Iris pigment epithelial cell (primary cell): ENCODE measurements around the gene DSCAM.

ENCODE experiments used
- DNase-seq: peaks from one replicate; pipeline ENCODE4 v3.0.0-alpha.2; 2011; ENCODE audit warnings: low read depth

DSCAM gene

DNA sequence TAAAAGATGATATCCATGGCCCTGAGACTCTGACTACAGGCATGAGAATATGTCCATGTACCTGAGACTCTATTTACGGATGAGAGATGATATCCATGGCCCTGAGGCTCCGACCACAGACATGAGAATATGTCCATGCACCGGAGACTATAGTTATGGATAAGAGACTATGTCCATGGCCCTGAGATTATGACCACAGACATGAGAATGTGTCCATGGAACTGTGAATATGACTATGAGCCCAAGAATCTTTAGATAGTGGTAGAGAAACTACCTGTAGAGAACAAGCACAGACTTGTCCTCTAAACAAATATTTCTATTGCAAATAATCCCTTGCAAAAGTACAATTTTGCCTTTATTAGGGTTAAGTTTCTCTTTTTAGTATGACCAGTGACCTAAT, 716.5 kb downstream of the DSCAM start:
- no peak for DNase-seq

DNA sequence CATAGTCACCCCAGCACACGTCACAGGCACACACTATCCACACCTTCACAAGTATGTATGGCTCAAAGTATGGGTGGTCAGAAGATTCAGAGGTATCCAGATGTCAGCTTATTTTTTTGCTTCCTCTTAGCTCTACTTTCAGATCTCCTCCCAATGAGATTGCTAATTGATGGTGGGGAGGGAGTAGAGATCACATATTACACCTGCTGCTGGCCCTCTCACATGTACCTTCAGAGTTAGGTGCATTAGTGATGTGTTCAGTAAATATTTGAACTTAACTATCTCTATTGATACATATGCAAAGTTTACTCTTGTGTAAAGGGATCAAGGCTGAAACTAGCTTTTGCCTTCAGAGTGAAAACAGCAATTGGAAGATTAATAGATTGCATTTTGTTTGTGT, 717.1 kb downstream of the DSCAM start:
- DNase-seq: no peak

DNA sequence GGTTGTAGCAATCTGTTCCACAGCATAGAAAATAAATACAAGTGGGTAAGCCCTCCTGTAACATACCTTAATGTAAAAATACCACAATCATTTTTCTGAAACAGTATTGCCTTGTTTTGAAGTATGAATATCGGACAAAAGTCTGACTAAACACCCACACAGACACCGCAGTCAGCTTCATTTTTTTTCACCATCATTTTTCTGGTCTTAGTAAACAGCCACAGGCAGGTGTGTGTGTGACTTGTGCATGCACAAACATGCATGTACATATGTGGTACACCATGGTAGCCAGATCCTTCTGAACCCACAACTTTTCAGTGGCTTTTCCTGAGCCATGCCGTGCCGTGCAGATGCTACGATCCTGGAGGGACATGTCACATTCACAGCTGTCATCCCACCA, 718.1 kb downstream of the DSCAM start:
- no peak for DNase-seq

DNA sequence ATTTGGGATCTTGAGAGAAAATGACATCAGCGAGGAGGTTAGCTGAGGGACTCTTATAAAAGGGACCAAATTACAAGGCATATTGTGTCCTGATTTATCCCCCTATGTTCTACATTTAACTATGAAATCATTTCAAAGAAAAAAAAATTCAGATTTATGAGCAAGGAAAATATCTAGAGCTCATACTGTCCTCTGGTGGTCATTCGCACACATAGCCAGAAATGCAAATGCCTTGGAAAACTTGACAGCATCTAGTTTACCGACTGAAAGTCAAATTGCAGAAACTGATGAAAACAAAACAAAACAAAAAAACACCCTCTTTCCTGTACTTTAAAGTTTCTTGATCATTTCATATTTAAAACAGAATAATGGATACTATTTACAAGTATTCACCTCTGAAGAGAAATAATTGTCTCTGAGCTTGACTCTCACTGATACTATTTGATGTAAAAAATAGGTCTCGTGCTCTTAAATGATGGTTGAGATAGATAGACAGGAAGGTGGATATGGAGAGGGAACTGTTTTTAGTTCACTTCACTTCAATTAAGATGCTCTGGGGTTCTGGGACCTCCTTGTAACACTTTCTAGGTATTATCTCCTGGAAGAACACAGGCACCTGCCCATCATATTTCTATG, 725.9 kb downstream of the DSCAM start:
- DNase-seq: peak; percentile 11

DNA sequence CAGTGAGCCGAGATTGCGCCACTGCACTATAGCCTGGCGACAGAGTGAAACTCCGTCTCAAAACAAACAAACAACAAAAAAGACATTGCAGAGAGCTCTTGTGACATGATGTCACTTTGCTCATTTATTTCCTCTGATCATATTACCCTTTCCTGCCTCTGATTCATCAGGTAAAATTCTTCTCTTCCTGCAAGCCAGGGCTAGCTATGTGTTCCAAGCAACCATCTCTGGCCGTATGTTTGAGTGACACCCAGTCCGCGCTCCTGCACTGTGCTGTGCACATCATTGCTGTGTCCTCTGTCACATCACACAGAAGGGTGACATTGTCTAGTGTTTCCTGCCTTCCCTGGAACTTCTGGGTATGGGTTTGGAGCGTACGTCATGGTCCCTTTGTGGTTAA, 728.4 kb downstream of the DSCAM start:
- DNase-seq: no peak

DNA sequence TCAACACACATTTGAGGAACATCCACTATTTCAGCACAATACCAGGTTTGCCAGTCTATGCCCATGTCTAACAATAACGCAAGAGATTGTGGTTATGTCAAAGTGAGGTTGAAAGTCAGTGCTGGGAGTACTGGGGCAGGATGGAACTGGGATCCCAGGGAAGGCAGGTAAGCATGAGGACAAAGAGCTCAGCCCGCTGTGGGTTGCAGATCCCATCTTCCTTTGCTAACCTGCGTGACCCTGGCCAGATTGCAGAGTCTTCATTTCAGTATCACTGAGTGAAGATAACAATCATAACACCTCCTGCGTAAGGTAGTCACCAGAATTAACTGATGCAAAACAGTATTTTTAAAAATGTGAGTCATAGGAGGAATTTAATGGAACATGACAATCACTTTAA, 729.7 kb downstream of the DSCAM start:
- DNase-seq: no peak

DNA sequence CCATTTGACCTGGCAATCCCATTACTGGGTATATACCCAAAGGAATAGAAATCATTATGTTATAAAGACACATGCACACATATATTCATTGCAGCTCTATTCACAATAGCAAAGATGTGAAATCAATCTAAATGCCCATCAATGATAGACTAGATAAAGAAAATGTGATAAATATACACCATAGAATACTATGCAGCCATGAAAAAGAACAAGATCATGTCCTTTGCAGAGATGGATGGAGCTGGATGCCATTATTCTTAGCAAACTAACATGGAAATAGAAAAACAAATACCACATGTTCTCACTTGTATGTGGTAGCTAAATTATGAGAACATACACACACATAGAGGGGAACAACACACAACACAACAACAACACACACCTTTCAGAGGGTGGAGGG, 731.2 kb downstream of the DSCAM start:
- DNase-seq: no peak

DNA sequence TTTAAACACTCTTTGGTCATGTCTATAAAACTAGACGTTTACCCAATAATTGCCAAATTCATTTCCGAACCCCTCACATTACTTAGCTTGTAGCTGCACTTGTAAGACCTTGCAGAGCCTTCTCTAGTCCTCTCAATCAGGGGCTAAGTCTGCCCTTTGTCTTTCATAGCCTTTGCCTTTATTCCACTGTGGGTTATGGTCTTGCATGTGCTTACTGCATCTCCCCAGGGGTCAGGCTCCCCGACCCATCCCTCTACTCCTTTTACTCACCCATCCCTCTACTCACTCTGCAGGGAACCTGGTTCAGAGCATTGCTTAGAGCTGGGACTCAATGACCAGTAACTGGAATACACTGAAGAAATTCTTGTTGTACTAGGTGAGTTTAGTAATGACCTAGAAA, 744.3 kb downstream of the DSCAM start:
- DNase-seq: no peak

DNA sequence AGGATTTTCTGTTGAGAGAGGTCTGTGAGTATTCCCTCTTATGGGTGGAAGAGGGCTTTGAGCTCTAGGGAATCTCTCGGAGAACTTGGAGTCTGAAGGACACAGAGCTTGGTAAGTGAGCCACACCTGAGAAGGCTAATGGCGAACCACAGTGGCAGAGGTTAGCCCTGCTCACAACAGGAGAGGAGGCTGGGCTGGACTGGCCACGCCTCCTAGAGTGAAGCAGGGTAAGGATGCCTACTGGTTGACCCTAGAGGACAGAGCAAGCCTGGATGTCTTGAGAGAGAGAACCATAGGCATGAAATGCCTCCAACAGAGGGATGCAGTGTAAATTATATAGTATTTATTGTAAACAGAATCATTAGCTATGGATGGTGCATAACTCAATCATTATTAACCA, 747.1 kb downstream of the DSCAM start:
- DNase-seq: no peak

DNA sequence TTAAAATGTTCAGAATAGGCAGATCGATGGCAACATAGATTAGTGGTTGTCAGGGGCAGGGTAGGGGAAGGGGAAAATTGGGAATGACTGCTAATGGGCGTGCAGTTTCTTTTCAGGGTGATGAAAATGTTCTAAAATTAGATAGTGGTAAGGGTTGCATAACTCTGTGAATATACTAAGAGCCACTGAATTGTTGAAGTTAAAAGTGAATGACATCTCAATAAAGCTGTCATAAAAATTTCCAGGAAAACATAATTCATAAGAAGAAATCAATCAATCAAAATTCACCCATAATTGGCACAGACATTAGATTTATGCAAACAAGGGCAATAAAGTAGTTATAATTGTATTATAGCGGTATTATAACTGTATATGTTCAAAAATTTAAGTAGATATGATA, 751.5 kb downstream of the DSCAM start:
- DNase-seq: no peak

DNA sequence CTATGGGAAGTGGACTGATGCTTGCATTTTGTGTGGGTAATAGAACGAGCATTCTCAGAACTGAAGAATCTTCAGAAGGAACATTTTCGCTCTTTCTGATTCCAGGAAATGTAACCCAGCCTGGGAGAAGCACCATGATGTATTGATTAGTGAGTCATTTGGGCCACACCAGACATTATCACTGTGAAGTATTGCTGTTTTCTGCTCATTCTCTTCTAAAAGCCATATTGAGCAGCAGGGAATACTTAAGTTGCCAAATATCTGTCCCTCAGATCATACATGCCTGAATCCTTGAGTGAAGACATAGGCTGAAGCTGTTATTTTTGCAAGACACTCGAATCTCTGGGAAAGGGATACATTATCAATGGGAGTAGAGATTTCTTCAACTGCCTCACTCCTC, 766.6 kb downstream of the DSCAM start:
- DNase-seq: no peak

DNA sequence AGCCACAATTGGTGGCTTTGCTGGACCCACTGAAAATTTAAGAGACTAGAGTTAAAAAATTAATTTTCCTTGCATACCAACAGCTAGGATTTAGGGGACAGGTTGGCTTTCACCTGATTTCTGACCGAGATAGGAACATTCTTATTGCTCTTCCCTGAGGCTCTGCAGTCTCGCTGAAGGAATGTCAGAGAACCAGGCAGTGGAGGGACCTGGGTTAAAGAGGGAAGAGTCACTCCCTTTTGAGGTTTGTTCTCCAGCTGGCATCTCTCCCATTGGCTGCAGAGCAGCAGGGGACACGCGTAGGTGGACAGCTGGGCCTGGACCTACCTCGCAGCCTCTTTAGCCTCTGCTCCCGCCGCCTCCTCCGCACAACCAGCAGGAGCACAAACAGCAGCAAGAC, 772.2 kb downstream of the DSCAM start:
- no peak for DNase-seq

DNA sequence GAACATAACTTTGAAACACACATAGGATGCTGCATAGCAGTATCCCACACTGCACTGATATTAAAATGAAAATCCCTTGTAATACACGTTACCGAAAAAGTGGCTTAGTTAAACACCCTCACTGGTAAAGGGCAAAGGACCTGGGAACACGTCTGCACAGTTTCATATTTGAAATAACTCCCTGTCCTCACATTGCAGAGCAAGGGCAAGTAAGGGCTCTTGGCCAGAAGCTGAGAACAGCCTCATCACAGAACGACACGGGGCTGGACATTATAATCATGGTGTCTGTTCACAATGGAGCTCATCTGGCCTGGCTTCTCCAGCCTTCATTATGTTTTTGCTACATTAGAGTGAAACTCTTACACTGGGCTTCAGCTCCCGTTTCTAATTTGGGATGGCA, 772.8 kb downstream of the DSCAM start:
- DNase-seq: no peak

DNA sequence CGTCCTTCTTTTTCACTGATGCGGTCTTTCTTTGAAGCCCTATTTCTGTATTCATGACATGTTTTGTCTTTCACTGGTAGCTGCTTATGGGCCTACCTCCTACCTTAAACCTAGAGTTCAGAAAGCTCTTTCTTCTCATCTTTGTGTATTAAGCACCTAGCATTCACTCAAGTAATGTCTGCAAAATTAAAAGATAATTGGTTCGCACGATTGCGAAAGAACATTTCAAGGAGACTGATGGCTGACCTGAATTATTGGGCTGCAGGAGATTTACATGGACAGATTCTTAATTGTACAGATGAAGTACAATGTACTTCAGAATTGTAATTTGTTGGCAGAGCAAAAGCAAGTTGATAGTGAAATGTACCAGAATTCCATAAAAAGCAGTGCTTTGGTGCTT, 773.3 kb downstream of the DSCAM start:
- DNase-seq: no peak

DNA sequence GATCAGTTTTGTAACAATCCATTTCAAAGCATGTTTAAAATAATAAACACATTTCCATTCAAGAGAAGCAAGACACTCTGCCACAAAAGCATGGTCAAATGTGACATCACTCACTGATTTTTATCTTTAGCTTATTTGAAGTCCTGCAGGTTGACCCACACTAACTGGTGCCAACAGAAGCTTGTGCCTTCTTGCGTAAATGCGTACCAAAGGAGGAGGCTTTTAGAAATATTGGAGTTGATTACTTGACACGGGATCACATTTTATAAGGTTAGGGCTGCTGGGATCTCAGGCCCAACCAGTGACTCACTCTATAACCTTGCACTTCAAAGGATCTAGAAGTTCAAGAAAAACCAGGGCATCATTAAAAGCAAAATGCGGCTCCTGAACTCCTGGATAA, 776.1 kb downstream of the DSCAM start:
- no peak for DNase-seq

DNA sequence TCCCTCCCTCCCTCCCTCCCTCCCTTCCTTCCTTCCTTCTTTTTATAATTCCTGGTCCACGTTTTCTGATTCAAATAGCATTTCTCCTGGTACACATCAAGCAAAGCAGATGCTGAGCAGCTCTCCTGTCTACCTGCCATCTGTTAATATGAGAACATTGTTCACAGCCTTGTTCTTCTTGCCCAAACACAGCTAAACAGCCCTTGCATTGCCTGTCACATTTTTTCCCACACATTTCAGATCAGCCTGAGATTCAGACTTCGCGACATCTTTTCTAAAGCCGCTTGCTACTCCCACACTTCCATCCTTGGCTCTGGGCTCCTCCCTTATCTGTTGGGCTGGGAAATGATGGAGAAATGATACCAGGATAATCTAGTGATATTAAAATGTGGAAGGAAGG, 779.2 kb downstream of the DSCAM start:
- DNase-seq: no peak

DNA sequence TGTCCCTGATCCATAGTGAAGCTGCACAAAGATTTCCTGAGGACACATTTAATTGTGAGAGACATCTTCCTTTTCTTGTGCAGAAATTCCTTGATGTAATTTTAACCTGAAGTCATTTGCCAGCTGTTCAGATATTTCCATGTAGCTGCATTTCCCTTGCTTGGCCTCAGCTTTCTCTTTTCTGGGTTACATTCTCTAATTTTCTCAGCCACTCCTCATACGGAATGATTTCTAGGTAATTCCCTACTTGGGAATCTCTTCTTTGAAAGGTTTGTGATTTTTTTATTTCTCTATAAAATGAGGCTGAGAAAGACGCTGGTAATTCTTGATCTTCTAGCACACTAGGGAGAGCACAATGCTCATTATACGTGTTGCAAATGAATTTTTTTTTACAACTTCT, 780.7 kb downstream of the DSCAM start:
- no peak for DNase-seq

DNA sequence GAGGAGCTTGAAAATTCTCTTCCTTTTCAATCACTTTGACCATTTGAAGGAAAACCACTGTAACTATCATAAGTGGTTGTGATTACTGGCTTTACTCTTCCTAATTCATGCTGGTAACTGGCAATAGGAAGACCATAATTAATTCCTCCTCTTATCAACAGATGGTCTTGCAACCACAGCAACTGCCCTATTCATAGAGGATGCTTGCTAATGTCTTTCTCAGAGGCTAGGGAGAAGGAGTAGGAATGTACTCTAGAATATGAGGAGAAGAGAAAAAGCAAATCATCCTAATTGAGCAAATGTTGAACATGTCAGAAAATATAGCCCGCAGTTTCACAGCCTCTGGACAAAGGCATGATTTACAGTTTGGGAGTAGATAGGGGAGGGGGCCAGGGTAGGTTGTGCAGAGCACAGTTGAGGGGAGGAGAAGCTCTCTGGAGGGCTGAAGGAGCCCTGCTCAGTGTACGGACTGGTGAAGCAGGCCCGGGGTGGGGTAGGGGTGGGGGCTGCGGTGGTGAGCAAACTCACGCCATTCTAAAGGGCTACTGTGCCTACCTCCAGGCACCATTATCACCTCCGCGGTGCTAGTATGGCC, 786.8 kb downstream of the DSCAM start:
- DNase-seq: no peak

DNA sequence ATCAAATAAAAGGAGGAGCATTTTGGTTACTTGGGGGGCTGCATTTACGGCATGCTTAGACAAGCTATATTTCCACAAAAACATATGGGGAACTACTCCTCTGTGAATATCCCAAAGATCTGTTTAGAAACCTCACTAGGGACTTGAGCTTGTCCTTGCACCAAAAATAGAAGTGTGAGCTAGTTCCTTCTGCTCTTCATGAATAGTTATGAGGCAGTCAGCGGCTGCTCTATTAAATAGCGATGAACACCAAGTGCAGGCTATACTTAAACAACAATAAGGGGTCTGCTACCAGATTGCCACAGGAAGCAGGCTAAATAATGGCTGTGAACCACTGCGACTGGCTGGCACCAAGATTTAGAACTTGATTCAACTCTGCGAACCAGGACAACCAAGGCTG, 789.6 kb downstream of the DSCAM start:
- no peak for DNase-seq

DNA sequence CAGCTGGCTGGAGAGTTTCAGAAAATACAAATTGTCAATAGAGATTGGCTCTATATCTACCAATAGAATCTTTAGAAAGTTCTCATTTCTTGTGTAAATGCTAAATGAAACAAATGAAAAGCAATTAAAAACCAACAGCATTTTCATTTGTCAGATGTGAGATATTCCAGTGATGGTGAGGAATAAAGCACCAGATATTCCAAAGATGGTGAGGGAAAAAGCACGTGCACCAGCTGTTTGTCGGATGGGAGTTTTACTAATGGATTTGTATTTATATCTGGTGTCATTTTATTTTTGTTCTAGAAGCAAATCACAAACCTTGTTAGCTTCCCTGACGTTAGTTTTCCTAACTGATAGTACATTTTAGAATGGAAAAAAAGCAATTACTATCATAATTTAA, 790.9 kb downstream of the DSCAM start:
- no peak for DNase-seq

DNA sequence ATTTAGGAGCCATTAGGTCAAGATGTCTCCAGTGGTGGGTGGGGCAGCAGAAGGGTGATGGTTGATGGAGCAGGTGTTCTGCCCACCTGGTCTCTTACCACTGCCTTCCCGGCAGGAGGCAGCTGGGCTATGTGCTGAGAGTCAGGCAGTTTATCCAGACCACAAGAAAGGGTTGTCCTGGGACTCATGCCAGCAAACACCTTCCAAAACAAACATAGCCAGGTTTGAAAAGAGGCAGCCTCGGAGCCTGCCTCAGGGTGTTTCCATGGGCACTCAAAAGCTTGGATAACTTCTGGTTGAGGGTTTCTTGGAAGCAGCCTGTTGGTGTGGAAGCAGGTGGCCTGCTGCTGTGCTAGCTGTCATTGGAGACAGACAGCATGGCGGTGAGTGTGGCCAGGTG, 792.6 kb downstream of the DSCAM start:
- no peak for DNase-seq

DNA sequence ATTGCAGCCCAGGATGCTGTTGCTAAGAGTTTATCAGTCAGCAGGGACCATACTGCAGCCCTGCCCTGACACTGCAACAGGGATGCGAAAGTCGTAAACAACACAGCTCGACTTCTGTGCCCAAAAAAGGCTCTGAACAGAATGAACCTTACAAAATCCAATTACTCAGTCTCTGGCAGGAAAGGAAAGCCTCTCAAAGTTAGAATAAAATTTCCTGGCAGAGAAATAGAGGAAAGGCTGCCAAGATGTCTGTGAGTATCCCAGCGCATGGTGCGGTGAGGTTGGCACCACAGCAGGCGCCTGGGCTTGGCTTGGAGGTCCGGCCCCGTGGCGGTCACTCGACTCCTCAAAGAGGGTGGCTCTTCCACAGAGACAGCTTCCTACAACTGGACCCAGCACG, 794.0 kb downstream of the DSCAM start:
- no peak for DNase-seq

DNA sequence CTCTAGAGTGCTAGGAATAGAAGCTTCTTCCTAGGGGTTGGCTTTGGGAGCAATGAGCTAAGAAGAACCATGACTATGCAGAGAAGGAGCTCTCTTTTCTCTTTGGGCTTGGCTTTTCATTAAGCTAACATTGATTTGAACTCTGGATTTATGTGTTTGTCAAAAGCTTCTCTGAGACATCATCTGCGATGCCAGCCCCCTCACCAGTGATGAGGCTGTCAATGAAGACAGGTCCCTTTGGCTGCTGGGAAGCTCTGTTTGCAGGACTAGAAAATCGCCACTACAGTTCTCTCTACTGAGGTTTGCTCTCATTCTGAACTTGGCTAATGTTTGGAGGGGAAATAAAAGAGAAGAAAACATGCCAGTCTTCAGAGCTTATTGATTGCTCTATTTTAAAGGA, 794.7 kb downstream of the DSCAM start:
- DNase-seq: no peak

DNA sequence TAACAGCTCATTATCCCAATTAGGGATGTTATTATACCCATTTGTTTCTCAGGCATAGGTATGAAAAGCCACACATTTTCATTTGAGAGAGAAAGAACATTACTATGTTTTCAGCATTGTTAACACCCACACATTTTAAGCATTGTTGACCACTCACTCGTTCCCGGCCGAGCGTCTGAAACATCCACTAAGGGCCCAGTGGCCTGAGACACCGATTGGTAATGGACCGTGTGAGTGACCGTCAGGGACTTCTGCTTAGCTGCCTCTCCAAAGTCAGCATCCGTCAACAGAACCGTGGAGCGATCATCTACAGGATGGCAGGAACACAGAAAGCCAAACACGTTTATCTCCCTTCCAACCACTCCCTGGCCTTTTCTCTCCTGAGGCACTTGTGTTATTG, 795.2 kb downstream of the DSCAM start:
- DNase-seq: no peak

DNA sequence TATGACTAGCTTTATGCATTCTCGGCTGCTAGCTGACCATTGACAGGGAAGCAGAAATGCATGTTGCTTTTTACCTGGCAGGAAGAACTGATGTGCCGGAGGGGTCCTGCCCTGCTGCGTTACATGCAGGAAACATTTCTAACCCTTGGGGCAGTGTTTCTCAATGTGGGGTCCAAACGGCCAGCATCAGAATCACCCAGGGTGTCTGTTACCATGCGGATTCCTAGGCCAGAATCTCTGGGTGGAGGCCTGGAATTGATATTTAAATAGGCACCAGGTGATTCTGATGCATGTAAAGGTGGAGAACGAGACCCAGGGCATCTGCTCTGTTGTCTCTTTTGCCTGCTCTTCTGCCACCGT, 797.0 kb downstream of the DSCAM start:
- no peak for DNase-seq
